HG03460 (cell line): Measurements from ENCODE around the gene ARFGAP1.

Experiments
- ATAC-seq: cut with Tn5 transposase; IDR thresholded peaks from one replicate; pipeline ENCODE4 v1.9.1; 2021; ENCODE audit not compliant: unreplicated experiment

The ARFGAP1 gene

DNA sequence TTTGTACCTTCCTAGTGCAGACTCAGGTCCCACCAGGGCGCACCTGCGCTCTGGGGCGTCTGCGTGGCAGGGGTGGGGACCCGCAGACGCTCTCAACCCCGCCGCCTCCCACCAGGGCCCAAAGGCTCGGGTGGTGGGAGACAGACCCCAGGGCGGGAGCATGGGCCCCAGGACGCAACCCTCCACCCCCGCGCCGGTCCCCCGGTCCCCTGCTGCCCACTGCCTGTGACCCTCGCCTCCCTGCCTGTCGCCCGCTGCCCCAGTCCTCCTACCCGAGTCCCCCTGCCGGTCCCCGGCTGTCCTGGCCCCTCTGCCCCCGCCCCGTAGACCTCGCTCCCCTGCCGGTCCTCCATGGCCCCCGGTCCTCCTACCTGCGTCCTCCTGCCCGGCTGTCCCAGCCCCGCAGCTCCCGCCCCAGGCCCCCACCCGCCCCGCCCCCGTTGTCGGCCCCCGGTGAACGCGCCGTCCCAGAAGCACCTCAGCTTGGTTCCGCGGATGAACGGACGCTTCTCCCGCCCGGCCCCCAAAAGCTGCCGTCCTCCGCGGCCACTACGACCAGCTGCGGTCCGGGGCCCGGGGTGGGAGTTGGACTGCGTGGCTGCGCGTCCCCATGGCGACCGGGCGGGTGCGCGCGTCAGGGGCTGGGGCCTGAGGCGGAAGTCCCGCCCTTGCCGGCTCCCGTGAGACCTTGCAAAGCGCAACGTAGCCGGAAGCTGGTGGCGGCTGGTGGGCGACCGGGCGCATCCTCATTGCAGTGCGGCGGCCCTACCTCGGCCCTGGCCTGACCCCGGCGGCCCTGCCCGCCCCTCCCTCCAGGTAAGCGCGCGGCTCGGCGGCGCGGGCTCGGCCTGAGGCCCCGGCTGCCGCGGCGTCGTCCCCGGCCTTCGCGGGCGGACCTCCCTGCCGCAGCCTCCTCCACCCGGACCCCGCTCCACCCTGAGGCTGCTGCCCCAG is at the start of gene ARFGAP1:
Gene ARFGAP1, plus strand, starts transcription at position 709 of the 954 bp plus-strand sequence. CDS start 2,768 bp downstream, outside the sequence.
- ATAC-seq, result peak; percentile 89

DNA sequence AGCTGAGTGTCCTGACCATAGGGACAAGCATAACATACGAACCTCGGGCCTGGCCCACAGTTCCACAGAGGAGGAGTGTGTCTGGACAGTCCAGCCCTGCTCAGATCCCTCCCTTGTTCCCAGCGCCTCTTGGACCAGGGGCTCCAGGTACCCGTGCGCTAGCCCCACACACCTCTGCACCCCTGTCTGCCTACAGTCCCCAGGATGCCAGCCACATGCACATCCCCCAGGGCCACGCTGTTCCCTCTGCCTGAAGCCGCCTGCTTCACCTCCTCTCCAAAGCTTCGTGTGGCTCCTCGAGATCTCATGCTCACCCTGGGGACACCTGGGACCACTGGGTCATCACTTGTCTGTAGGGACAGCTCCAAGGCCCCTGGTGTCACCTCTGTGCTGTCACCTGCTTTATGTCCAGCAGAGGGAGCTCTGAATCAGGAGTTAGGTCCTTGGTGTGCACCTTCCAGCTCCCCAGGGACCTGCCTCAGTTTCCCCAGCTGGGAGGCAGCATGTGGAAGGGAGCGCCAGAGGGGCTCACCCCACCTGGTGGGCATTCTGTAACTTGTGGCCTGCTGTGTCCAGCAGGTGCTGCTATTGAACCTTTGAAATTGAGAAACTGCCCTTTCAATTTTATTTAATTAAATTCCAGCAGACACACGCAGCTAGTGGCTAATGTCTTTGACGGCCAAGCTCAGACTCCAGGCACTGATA is 49.3 kb upstream of the ARFGAP1 start:
- no peak for ATAC-seq

DNA sequence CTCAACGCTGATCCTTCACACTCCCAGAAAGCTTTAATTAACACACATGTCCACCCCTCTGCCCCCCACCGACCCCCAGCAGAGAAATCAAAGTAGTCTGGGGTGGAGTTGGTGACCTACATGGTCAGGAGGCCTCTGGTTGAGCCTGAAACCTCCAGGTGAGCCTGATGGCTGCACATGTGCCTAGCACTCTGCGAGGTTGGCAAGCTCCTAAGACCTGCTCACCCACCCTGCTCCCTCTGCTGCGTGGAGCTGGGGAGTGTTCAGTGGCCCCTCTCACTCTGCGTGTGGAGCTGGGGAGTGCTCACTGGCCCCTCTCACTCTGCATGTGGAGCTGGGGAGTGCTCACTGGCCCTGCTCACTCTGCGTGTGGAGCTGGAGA is 48.8 kb upstream of the ARFGAP1 start:
- ATAC-seq, result no peak

DNA sequence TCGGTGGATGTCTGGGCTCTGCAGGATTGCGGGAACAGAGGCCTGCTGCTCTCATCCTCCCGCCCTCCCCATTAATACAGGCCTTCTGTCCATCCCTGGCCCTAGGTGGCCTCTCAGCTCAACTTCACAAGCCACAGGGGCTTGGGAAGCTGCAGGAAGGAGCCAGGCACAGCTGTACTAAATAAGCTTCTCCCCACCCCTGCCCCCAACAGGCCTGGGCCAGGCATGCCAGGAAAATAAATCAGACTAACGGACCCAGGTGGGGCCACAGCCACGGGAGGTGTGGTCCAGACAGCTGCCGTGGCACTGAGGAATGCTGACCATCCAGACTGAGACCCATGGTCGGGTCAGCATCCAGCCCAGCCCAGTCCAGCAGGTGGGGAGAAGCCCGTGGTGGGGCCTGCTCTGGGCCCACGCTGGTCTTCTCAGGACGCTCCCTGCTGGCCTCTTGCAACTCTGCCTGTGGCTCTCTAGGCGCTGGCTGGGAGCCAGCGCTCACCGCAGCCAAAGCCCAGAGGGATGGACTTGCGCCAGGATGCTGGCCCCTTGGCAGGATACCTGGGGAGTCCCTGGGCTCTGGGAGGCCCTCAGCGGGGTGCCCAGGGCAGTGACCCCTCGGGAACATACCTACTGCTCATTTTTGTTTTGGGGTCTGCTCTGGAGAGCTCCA is 48.1 kb upstream of the ARFGAP1 start:
- ATAC-seq, result no peak

DNA sequence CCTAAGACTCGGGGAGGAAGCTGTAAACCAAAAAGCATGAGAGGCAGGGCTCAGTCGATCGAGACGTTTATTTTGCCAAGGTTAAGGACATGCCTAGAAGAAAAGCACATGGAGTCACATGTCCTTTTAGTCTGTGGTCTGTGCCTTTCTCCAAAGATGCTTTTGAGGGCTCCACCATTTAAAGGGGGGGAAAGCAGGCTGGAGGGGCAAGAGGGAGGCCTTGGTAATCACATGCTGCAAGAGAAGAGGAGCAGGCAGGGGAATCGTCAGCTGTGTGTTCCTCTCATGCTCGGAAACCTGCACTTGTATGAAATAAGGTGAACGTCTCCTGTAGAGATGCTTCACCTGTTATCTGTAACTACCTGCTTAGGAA is 47.5 kb upstream of the ARFGAP1 start:
- no peak for ATAC-seq

DNA sequence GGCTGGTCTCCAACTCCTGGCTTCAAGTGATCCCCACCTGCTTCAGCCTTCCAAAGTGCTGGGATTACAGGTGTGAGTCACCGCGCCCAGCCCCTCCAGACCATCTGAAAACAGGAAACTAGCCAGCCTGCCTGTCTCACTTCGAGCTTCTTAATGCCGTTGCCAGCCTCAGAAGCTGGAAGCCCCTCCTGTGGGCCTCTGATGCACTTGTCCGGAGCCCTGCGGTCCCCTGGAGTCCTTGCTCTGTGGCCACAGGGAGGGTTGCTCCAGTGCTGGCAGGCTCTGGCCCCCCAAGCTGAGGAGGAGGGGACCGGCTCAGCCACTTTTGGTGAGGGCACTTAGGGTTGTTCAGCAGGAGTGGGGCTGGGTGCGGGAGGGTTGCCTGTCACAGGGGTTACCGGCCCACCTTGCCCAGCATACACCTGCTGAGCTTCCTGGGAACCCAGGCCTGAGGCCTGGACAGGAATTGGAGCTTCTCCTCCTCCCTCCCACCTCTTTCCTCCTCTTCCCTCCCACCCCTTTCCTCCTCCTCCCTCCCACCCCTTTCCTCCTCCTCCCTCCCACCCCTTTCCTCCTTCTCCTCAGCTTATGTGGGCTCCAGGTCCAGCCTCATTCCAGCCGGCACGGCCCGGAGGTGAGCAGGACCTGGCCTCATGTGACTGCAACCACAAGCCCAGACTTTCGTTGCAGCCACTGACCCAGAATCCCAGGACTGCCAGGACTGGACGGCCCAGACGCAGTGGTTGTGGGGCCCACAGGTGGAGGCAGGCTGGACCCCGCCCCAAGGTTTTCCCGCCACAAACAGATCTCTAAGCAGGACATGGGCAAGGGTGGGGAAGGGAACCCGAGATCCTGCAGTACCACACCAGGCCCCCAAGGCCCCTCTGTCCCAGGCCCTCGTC is 46.3 kb upstream of the ARFGAP1 start:
- ATAC-seq, result no peak

DNA sequence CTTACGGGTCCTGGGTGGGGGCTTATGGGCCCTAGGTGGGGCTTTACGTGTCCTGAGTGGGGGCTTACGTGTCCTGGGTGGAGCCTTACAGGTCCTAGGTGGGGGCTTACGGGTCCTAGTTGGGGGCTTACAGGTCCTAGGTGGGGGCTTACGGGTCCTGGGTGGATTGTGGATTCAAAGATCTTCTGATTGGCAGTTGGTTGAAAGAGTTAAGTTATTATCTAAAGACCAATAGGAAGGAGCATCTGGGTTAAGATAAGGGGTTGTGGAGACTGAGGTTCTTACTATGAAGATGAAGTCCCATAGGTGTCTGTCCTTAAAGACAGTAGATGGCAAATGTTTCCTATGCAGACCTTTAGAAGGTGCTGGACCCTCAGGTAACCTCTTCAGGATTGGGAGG is 45.4 kb upstream of the ARFGAP1 start:
- no peak for ATAC-seq

DNA sequence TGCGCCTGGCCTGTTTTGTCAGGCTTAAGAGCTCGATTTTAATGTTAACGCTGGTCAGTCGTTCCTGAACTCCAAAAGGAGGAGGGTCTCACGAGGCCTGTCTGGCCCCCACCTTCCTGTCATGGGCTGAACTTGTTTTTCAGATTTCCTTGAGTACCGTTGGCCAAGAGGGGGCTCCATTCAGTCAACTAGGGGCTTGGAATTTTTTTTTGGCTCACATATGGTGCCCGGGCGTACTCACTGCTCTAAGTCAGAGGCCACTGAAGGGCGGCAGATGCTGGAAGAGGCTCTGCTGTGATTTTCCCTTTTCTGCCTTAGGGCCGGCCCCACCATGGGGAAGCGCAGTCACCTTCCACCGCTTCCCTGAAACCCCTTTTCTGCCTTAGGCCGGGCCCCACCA is 43.8 kb upstream of the ARFGAP1 start:
- ATAC-seq, result no peak

DNA sequence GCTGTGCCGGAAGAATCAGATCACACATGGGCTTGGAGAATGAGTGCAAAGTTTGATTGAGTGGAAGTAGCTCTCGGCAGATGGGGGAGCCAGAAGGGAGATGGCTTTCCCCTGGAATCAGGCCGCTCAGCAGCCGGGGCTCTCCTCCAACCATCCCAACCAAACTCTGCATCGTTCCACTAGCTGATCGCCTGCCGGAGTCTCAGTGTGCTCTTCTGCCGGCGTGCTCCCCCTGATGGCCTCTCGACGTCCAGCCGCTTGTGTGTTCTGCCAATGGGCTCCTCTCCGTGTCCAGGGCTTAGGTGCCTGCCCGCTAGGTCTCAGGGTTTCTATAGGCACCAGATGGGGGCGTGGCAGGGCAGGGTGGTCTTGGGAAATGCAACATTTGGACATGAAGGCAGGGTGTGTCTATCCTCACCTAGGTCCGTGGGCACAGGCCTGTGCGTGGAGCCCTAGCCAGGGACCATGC is 41.8 kb upstream of the ARFGAP1 start:
- no peak for ATAC-seq

DNA sequence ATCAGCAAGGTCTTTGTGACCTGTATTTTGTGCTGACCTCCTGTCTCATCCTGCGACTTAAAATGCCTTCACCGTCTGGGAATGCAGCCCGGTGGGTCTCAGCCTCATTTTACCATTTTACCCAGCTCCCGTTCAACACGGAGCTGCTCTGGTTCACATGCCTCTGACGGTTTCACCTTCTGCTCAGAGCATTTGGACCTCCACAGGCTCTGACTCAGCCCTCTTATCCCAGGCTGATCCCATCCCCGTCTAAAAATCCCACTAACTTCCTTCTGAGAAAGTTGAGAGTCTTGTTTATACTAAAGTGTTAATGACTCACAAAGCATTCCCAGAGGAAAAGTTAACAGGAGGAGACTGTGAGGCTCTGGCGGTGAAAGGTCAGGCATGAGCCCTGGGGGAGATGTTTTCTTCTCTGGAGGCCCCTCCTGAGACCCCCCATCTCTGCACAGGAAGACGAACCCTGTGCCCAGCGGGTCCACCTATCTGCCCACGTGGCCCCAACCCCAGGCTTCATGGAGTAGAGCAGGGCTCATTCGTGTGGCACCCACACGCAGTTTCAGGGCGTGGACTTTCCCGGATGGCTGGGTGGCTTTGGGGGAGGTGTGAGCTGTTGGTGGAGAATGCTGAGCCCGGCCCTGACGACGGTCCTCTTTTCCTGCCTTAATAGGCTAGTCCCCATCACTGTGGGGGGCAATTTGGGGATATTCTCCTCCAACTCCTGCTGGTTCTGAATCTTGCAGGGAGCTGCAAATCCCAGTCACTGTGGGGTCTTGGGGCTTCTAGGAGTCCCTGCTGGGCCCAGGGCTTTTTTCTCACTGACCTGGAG is 40.2 kb upstream of the ARFGAP1 start:
- ATAC-seq, result no peak

DNA sequence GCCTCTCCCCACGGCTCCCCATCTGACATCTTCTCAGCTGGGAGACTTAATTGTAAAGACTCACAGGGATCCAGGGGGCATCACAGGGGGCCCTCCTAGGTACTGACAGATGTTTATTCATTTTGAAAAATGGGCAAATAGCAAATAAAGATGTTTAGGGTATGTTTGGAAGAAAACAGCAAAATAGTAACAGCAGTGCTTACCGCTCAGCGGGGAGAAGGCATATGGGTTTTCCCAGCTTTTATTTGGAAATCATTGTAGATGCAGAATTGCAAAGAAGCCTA is 39.6 kb upstream of the ARFGAP1 start:
- ATAC-seq, result no peak

DNA sequence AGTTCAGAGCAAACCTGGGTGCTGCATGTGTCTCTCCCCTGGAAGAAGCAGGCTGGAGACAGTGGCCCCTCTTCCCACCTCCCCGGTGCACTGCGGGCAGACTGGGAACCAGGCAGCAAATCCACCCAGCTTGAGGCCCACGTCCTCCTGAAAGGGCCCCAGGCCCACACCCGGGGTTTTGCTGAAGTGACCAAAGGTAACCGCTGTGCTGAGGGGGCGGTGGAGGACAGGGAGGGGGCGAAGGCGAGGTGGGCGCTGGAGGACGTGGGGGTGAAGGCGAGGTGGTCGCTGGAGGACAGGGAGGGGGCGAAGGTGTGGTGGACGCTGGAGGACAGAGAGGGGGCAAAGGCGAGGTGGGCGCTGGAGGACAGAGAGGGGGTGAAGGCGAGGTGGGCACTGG is 38.7 kb upstream of the ARFGAP1 start:
- ATAC-seq, result no peak

DNA sequence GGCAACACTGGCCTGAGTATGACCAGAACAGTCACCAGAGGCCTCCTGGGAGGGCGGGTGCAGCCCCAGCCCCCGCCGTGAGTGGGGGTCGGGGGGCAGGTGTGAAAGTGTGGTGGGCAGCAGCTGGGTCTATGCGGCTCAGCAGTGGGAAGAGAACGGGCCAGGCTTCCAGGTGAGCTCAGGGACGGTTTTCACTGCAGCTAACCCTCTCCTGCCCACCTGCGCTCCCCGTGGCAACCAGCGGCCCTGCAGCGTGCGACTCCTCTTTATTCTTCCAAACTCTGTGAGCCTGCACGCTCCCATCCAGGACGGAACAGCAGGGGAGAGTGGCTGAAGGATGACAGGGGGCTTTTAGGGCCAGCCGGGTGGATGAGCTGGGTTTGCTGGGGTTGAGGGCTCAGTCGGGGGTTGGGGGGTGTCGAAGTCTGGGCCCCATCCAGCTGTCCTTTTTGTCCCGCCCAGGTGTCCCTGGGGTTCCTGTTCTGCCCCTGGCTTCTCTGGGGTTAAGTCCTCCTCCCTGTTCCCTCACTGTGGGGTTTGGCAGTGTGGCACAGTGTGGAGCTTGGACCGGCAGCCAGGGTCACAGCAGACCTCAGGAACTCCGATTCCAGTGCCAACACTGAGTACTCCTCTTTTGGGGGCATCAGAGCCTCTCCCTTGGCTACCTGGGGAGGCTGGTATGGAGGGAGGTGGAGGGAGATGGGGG is 37.8 kb upstream of the ARFGAP1 start:
- no peak for ATAC-seq

DNA sequence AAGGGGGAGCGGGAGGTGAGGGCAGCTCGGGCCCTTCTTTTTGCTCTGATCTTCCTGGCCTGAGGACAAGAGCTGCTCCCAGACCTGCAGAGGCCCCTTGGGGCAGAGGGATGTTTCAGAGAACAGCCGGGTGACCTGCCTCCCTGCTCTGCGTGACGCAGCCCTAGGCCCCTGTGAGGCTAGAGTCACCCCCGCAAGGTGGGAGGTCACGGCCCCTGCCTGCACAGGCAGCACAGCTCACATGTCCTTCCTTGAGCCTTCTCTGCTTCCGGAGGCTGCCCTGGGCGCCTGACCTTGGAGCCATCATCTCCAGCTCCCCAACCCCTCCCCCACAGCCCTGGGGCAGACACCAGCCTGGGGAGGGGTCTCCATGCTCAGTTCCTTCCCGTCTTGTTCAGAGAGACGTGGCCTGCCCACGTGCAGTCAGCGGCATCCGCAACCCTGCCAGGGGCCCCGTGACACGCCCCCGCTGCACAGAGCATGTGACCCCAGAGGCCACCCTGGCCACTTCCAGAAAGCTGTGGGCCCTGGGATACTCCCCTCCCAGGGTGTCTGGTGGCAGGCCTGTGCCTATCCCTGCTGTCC is 37.1 kb upstream of the ARFGAP1 start, which contains the start of gene BIRC7:
Gene BIRC7, plus strand, starts transcription at position 507 of the 585 bp plus-strand sequence. CDS start 192 bp downstream, outside the sequence.
- no peak for ATAC-seq

DNA sequence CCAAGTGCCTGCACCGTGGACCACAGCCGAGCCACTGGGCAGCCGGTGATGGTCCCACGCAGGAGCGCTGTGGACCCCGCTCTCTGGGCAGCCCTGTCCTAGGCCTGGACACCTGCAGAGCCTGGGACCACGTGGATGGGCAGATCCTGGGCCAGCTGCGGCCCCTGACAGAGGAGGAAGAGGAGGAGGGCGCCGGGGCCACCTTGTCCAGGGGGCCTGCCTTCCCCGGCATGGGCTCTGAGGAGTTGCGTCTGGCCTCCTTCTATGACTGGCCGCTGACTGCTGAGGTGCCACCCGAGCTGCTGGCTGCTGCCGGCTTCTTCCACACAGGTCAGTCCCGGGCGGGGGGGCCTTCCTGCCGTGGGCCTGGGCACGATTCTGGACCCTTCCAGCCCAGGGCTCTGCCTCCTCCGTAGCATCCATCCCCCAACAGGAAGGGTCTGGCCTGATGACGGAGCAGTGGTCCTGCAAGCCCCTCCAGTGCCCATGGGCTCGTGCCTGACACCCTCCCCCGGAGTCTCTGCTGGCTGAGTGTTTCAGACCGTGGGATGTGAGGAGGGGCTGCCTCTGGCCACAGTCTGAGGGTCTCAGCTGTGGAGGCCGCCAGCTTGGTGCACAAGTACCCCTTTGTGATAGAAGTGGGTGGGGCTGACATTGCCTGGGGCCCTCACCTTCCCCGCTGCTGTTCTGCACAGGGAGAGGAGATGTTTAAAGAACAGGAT is 36.3 kb upstream of the ARFGAP1 start:
- no peak for ATAC-seq

DNA sequence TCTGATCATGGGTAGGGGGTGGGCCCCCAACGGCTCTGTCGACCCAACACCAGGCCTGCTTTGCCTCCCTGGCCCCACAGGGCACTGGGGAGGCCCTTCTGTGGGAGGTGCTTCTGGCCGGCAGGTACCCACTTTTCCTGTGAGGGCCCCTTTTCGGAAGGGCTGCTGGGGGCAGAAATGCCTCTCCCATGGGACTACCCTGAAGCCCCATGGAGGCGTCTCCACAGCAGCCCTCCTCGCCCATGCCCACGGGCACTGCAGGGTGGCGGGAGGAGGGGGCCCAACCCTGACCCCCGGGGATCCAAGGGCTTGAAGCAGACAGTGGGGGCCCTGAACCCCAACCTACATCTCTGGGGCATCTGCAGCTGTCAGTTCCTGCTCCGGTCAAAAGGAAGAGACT is 34.6 kb upstream of the ARFGAP1 start:
- no peak for ATAC-seq

DNA sequence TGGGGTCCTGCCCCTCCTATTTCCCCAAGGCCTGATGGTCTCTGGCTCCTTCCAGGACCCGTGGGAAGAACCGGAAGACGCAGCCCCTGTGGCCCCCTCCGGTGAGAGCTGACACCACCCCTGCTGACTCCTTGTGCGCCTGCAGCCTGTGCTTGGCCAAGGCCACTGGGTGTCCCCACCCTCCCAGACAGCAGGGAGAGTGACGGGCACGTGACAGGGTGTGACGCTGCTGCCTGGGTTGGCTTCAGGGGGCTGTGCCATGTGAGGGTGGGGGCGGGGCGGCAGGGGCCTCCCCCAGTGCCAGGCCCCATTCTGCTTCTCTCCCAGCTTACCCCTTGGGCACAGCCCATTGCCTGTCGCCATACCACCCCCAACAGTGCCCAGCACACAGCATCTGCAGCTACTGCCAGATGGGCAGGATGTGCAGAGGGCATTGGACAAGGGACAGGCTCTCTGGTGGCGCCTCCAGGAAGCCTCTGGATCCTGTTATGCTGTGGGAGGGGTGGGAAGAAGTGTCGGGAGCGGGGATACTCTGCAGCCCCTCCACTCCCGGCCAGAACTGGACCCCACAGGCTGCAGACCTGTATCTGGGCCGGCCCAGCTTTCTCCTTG is 34.0 kb upstream of the ARFGAP1 start:
- no peak for ATAC-seq

DNA sequence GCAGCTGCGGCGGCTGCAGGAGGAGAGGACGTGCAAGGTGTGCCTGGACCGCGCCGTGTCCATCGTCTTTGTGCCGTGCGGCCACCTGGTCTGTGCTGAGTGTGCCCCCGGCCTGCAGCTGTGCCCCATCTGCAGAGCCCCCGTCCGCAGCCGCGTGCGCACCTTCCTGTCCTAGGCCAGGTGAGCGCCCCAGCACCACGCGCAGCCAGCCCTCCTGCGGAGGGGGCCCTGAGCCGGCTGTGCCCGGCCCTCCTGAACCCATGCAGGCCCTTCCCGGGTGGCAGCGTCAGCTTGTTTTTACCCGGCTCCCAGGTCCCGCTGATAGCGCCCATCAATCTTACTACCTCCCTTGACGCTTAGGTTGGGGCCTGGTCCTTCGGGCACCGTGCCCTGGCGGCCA is 33.2 kb upstream of the ARFGAP1 start:
- ATAC-seq, result no peak
